HL-60 (cell line): ENCODE measurements around the gene GP9.
A peak's percentile ranks its signal among the peaks of the same experiment; 100 is the strongest.
"Not testable (repeated sequence)": the region's sequence is repeated elsewhere in the genome, so short reads cannot be mapped to it uniquely, and the experiment has no call there.

Experiments used
- DNase-seq, 2 experiments: peaks; one replicate each; pipeline ENCODE4 v3.0.0-alpha.2; 2010 to 2020; ENCODE audit warnings: low read depth in 1 of 2, low spot score in 1 of 2
- H3K27ac ChIP-seq: fragments of 250-450 bp; sonication (Bioruptor Pico); replicated peaks from 2 replicates; pipeline ENCODE4 v1.5.1; 2020; ENCODE audit warnings: mild to moderate bottlenecking, moderate library complexity
- H3K27me3 ChIP-seq: fragments of 250-450 bp; sonication (Bioruptor Pico); 2 replicates; pipeline ENCODE4 v1.5.1; 2021; ENCODE audit warnings: mild to moderate bottlenecking, moderate library complexity; ENCODE audit not compliant: insufficient read depth, poor library complexity, severe bottlenecking
- H3K4me3 ChIP-seq: replicated peaks from 2 replicates; pipeline ENCODE4 v1.5.1; 2011; ENCODE audit warnings: mild to moderate bottlenecking, control low read depth, low read length; ENCODE audit not compliant: insufficient read depth
- CTCF ChIP-seq: IDR thresholded peaks from one replicate; pipeline ENCODE4 v1.5.1; 2011; ENCODE audit warnings: low read length, control low read depth, inconsistent platforms; ENCODE audit not compliant: insufficient read depth
- GABPA ChIP-seq: IDR thresholded peaks from 2 replicates; pipeline ENCODE4 v1.6.1; 2012; ENCODE audit warnings: low read depth
- POLR2AphosphoS5 ChIP-seq: IDR thresholded peaks from 2 replicates; pipeline ENCODE4 v1.6.1; 2012; ENCODE audit warnings: low read depth
- REST ChIP-seq: IDR thresholded peaks from 2 replicates; pipeline ENCODE4 v1.6.1; 2012; ENCODE audit warnings: low read depth; ENCODE audit not compliant: insufficient replicate concordance
- SPI1 ChIP-seq: IDR thresholded peaks from 2 replicates; pipeline ENCODE4 v1.6.1; 2012; ENCODE audit warnings: low read depth, mild to moderate bottlenecking, borderline replicate concordance

GP9 gene

GRCh38 chr3:129085165-129085715, 24.7 kb downstream of the GP9 start:
- no peak overlapping the region for H3K4me3 ChIP-seq
- no peak for TF ChIP-seq GABPA
- no peak for TF ChIP-seq SPI1
- no peak for TF ChIP-seq POLR2AphosphoS5
- no peak for TF ChIP-seq REST
- no peak for TF ChIP-seq CTCF
- H3K27ac ChIP-seq, result no peak overlapping the region
- H3K27me3 ChIP-seq, result no peaks in the 10 kb centered on the region
- DNase-seq, result no peak

GRCh38 chr3:129085818-129086217, 25.2 kb downstream of the GP9 start:
- Histone ChIP-seq H3K4me3 (no peak overlapping the region), H3K27me3 (no peaks in the 10 kb centered on the region), H3K27ac (no peak overlapping the region)
- DNase-seq, result no peak
- no peak for TF ChIP-seq SPI1
- no peak for TF ChIP-seq POLR2AphosphoS5
- no peak for TF ChIP-seq REST
- no peak for TF ChIP-seq GABPA
- no peak for TF ChIP-seq CTCF

GRCh38 chr3:129087138-129087702, 26.6 kb downstream of the GP9 start:
- Histone ChIP-seq H3K27ac (no peak overlapping the region), H3K4me3 (no peak overlapping the region), H3K27me3 (no peaks in the 10 kb centered on the region)
- no peak for DNase-seq
- no peak for TF ChIP-seq REST
- no peak for TF ChIP-seq CTCF
- TF ChIP-seq POLR2AphosphoS5, result no peak
- TF ChIP-seq GABPA, result no peak
- no peak for TF ChIP-seq SPI1

- peak; percentile 20 to 70 for DNase-seq
- not testable (repeated sequence) for H3K27ac ChIP-seq, H3K4me3 ChIP-seq, H3K27me3 ChIP-seq
Observed at GRCh38 chr3:129087904-129088303, 27.3 kb downstream of the GP9 start.

GRCh38 chr3:129088312-129088711, 27.7 kb downstream of the GP9 start:
- DNase-seq, H3K4me3 ChIP-seq, H3K27me3 ChIP-seq, H3K27ac ChIP-seq: not testable (repeated sequence)
